HepG2 (cell line): ENCODE measurements around the gene GDF7. TPM values are rescaled to one million over a fixed set of nuclear protein-coding genes. Genes with fewer than 3 reads are reported as not detected.

Experiments used
- ARID5B ChIP-seq: IDR thresholded peaks from 2 replicates; pipeline ENCODE4 v1.4.0; 2020; ENCODE audit warnings: mild to moderate bottlenecking, missing genetic modification reagents
- EP300 ChIP-seq, 3 experiments: sonication (generic) in 1 of 3; formaldehyde crosslinking in 1 of 3; IDR thresholded peaks; 2 replicates each; pipeline versions ENCODE4 v1.5.1 to v1.6.1; 2011 to 2020; ENCODE audit warnings: low read depth in 2 of 3, low read length in 2 of 3, borderline replicate concordance in 1 of 3, improper control_type of control experiment in 1 of 3, mild to moderate bottlenecking in 1 of 3, missing genetic modification reagents in 1 of 3, moderate library complexity in 1 of 3
- FOXK1 ChIP-seq: sonication (generic); formaldehyde crosslinking; IDR thresholded peaks from 2 replicates; pipeline ENCODE4 v1.4.0; 2020; ENCODE audit warnings: low read depth, missing genetic modification reagents, borderline replicate concordance
- IKZF5 ChIP-seq: IDR thresholded peaks from 2 replicates; pipeline ENCODE4 v1.6.1; 2018; ENCODE audit warnings: missing genetic modification reagents, mild to moderate bottlenecking, missing compliant biosample characterization
- KDM3A ChIP-seq: IDR thresholded peaks from 2 replicates; pipeline ENCODE4 v1.6.1; 2018; ENCODE audit warnings: low read depth, missing compliant biosample characterization
- POLR2A ChIP-seq, 2 experiments: IDR thresholded peaks; 2 replicates each; pipeline ENCODE4 v1.6.1; 2011; ENCODE audit warnings: low read depth in 2 of 2, low read length in 2 of 2, mild to moderate bottlenecking in 1 of 2, moderate library complexity in 1 of 2; ENCODE audit not compliant: insufficient read depth in 1 of 2
- SIN3B ChIP-seq: fragments of 150-350 bp; IDR thresholded peaks from 2 replicates; pipeline ENCODE4 v1.6.1; 2014; ENCODE audit warnings: low read length
- TSC22D2 ChIP-seq: sonication (generic); formaldehyde crosslinking; IDR thresholded peaks from 2 replicates; pipeline ENCODE4 v1.5.1; 2020; ENCODE audit warnings: missing genetic modification reagents, mild to moderate bottlenecking, borderline replicate concordance
- ZBTB42 ChIP-seq: sonication (generic); formaldehyde crosslinking; IDR thresholded peaks from 2 replicates; pipeline ENCODE4 v1.5.0; 2020; ENCODE audit warnings: mild to moderate bottlenecking, missing genetic modification reagents
- ZFX ChIP-seq: sonication (generic); formaldehyde crosslinking; IDR thresholded peaks from 2 replicates; pipeline ENCODE4 v1.4.0; 2020; ENCODE audit warnings: mild to moderate bottlenecking, low read depth, missing genetic modification reagents, moderate library complexity
- ZFYVE20 ChIP-seq: sonication (generic); formaldehyde crosslinking; IDR thresholded peaks from 2 replicates; pipeline ENCODE4 v1.8.0; 2023; ENCODE audit warnings: low read depth, mild to moderate bottlenecking, moderate library complexity, missing genetic modification reagents, borderline replicate concordance
- ZNF101 ChIP-seq: sonication (generic); formaldehyde crosslinking; IDR thresholded peaks from 2 replicates; pipeline ENCODE4 v1.4.0; 2020; ENCODE audit warnings: mild to moderate bottlenecking, low read depth, missing genetic modification reagents, borderline replicate concordance
- ZNF501 ChIP-seq: sonication (generic); formaldehyde crosslinking; IDR thresholded peaks from 2 replicates; pipeline ENCODE4 v1.5.1; 2020; ENCODE audit warnings: mild to moderate bottlenecking, moderate library complexity, missing genetic modification reagents
- ZNF672 ChIP-seq: sonication (generic); formaldehyde crosslinking; IDR thresholded peaks from 2 replicates; pipeline ENCODE4 v1.8.1; 2022; ENCODE audit warnings: missing genetic modification reagents
- ZNF709 ChIP-seq: sonication (generic); formaldehyde crosslinking; IDR thresholded peaks from 2 replicates; pipeline ENCODE4 v1.5.0; 2020; ENCODE audit warnings: mild to moderate bottlenecking, missing genetic modification reagents
- ZNF724P ChIP-seq: sonication (generic); formaldehyde crosslinking; IDR thresholded peaks from 2 replicates; pipeline ENCODE4 v1.8.0; 2022; ENCODE audit warnings: missing genetic modification reagents, borderline replicate concordance
- ZSCAN20 ChIP-seq: sonication (generic); formaldehyde crosslinking; IDR thresholded peaks from 2 replicates; pipeline ENCODE4 v1.4.0; 2020; ENCODE audit warnings: missing genetic modification reagents, mild to moderate bottlenecking, borderline replicate concordance
- polyA plus RNA-seq, 8 experiments: library from polyadenylated mRNA; depleted of rRNA in 3 of 8; stranded (reverse) in 7 of 8; unstranded in 1 of 8; fragments of >200 nt; fragmentation: Illumina TruSeq in 4 of 8; extraction: Trizol in 4 of 8; gene quantifications; 2 replicates each; pipeline versions ENCODE4 v1.2.1 to v1.2.3, GENCODE V29; 2011 to 2016; ENCODE audit warnings: low read depth in 4 of 8, missing spikeins in 1 of 8, mixed read lengths in 1 of 8; ENCODE audit not compliant: insufficient read depth in 1 of 8
- total RNA-seq, 5 experiments: library from RNA; depleted of rRNA; stranded (reverse); fragments of >200 nt; fragmentation: Illumina TruSeq; extraction: Trizol; gene quantifications; 2 replicates each; pipeline ENCODE4 v1.2.3, GENCODE V29; 2016; ENCODE audit warnings: low read depth in 1 of 5
- TF ChIP-seq, protein P1 (sequence below): IDR thresholded peaks from 2 replicates; pipeline ENCODE4 v1.6.1; 2016; ENCODE audit warnings: mild to moderate bottlenecking, missing biosample characterization, missing genetic modification reagents
- TF ChIP-seq, protein P2 (sequence below): sonication (generic); formaldehyde crosslinking; IDR thresholded peaks from 2 replicates; pipeline ENCODE4 v1.5.0; 2020; ENCODE audit warnings: mild to moderate bottlenecking, missing genetic modification reagents

The GDF7 gene
- total and polyA plus RNA-seq, 2 of the 13 experiments (the other 11 are each of a cell fraction or from before 2014, with no cell fraction given) = 1.6 to 15.0 TPM

DNA sequence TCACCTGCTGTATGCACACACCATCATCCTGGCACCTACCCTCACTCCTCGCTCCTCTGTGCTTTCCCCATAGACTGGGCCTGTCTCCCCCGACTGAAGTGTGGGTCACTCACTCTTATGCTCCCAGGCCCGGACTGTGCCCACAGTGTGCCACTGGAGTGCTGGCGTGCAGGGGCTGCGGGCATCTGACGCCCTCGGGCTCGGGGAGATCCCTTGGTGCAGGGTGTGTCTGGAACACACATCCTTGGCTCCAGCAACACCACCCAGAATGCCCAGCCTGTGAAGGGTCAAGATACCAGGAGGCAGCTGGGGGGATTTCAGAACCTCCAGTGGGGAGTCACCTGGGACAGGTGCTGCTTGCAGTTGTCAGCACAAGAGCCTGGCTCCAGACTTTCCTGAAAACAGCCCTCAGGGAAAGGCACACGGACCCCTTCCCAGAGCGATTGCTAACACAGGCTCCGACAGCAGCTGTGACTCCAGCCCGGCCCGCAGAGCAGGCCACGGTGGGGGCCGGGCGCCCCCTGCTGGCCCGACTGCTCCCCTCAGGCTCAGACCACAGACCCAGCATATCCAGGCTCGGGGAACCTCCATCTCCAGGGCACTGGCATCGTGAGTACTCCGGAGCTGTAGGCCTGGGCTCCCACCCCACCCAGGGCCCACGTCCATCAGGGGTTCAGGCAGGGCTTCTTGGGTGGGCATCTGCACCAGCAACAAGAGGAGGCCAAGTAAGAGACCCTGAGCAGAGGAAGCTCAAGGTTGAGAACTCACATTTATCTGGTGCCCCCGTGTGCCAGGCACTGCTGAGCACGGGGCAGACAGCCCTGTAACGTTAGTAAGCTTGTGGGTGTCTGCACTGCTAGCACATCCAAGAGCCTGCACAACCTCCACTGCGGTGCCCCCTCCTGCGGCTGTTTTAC lies 24.6 kb upstream of the GDF7 start (continued):
- peak; percentile 33; the same call in 1 of the 2 replicates for TF ChIP-seq IKZF5 (CRISPR knock-in tag)
- TF ChIP-seq FOXK1 (CRISPR knock-in tag) = no peak
- peak in 1 of 2 experiments; percentile 49; a peak in 1 of 4 replicates for TF ChIP-seq EP300 (IDR thresholded peaks at IDR 0.05; ENCODE audit: low read depth in 2 of 2, low read length in 2 of 2)
- TF ChIP-seq EP300 (CRISPR knock-in tag; IDR thresholded peaks at IDR 0.05; ENCODE audit: borderline replicate concordance) = no peak
- peak; percentile 85; the same call in 1 of the 2 replicates for TF ChIP-seq TSC22D2
- no peak for TF ChIP-seq ZBTB42
- no peak for TF ChIP-seq ZNF724P (CRISPR knock-in tag)
- TF ChIP-seq KDM3A (CRISPR knock-in tag) = peak; percentile 87; the same call in 1 of the 2 replicates
- 0 out of 2 replicates have a peak, but pooled peaks have one; percentile 19 for TF ChIP-seq ZFX (CRISPR knock-in tag)
- 0 out of 2 replicates have a peak, but pooled peaks have one; percentile 34 for TF ChIP-seq SIN3B
- no peak for TF ChIP-seq ZFYVE20
- TF ChIP-seq ZNF709 (CRISPR knock-in tag) = no peak
- TF ChIP-seq ZSCAN20 (CRISPR knock-in tag) = no peak
- 0 out of 2 replicates have a peak, but pooled peaks have one; percentile 24 for TF ChIP-seq ARID5B (CRISPR knock-in tag)
- TF ChIP-seq, protein P1, sequence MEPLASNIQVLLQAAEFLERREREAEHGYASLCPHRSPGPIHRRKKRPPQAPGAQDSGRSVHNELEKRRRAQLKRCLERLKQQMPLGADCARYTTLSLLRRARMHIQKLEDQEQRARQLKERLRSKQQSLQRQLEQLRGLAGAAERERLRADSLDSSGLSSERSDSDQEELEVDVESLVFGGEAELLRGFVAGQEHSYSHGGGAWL (CRISPR knock-in tag) = peak; percentile 34; the same call in 1 of the 2 replicates
- TF ChIP-seq, protein P2, sequence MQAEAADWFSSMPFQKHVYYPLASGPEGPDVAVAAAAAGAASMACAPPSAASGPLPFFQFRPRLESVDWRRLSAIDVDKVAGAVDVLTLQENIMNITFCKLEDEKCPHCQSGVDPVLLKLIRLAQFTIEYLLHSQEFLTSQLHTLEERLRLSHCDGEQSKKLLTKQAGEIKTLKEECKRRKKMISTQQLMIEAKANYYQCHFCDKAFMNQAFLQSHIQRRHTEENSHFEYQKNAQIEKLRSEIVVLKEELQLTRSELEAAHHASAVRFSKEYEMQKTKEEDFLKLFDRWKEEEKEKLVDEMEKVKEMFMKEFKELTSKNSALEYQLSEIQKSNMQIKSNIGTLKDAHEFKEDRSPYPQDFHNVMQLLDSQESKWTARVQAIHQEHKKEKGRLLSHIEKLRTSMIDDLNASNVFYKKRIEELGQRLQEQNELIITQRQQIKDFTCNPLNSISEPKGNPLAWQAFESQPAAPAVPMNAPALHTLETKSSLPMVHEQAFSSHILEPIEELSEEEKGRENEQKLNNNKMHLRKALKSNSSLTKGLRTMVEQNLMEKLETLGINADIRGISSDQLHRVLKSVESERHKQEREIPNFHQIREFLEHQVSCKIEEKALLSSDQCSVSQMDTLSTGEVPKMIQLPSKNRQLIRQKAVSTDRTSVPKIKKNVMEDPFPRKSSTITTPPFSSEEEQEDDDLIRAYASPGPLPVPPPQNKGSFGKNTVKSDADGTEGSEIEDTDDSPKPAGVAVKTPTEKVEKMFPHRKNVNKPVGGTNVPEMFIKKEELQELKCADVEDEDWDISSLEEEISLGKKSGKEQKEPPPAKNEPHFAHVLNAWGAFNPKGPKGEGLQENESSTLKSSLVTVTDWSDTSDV (CRISPR knock-in tag) = no peak
- peak; percentile 63 for TF ChIP-seq ZNF501 (CRISPR knock-in tag)
- TF ChIP-seq ZNF672 = no peak
- no peak for TF ChIP-seq POLR2A (IDR thresholded peaks at IDR 0.05; ENCODE audit: insufficient read depth in 1 of 2, low read depth in 2 of 2, low read length in 2 of 2)
- no peak for TF ChIP-seq ZNF101 (CRISPR knock-in tag)
